Measurements from ENCODE around the gene SMIM3. TPM values are rescaled to one million over a fixed set of nuclear protein-coding genes. Genes with fewer than 3 reads are reported as not detected.
A peak's percentile ranks its signal among the peaks of the same experiment; 100 is the strongest.

SMIM3 gene
- total RNA-seq, 1 donor: 61.8 TPM

DNA sequence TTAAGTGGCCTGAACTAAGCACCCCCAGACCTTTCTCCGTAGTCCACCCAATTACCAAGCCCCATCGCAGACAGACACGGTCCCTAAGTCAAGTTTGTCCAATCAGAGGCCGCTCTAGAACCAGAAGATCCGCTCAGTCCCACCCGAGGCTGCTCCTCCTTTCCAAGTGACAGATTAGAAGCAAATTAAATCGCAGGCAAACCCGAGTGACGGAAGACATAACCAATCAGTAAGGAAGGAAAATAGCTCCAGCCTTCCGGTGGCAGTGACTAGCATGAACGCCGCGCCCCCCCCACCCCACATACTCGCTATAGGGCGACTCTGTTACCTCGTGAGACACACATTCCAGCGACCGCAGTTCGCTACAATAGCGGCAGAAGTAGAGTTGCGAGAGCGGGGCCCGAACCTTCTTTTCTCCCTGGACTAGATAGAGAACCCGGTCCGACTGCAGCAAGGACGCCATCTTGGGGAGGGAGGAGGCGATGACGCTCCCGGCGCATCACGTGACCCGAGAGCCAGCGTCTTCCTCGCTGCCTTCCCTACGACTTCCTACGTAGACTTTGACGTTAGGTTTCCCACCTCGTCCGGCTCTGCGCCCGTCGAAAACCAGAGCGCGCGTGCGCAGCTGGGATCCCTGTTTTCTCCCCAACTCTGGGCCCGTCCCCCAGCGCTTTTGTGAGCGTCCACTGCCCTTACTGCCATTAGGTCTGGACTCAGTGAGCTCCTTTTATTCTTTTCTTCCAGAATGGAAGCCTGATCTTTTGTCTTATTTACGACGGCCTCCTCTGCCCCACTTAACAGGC, 19.8 kb upstream of the SMIM3 start, which contains the start of gene DCTN4:
TSS of gene DCTN4 (minus strand) at position 487 of the 803 bp plus-strand sequence. CDS start at position 463, 24 bp downstream.
- peak; percentile 100 for DNase-seq (ENCODE audit: low read depth)
- TF ChIP-seq, protein P1, sequence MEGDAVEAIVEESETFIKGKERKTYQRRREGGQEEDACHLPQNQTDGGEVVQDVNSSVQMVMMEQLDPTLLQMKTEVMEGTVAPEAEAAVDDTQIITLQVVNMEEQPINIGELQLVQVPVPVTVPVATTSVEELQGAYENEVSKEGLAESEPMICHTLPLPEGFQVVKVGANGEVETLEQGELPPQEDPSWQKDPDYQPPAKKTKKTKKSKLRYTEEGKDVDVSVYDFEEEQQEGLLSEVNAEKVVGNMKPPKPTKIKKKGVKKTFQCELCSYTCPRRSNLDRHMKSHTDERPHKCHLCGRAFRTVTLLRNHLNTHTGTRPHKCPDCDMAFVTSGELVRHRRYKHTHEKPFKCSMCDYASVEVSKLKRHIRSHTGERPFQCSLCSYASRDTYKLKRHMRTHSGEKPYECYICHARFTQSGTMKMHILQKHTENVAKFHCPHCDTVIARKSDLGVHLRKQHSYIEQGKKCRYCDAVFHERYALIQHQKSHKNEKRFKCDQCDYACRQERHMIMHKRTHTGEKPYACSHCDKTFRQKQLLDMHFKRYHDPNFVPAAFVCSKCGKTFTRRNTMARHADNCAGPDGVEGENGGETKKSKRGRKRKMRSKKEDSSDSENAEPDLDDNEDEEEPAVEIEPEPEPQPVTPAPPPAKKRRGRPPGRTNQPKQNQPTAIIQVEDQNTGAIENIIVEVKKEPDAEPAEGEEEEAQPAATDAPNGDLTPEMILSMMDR (IDR thresholded peaks at IDR 0.05; ENCODE audit: insufficient read depth, low read length): no peak
- H3K4me3 ChIP-seq (ENCODE audit: low read depth, low read length): peak within 1 kb of the TSS; percentile 75

GRCh38 chr5:150759334-150759583, 19.3 kb upstream of the SMIM3 start:
- H3K4me3 ChIP-seq (ENCODE audit: low read depth, low read length): peak overlapping the region; percentile 59
- TF ChIP-seq, protein P1 (IDR thresholded peaks at IDR 0.05; ENCODE audit: insufficient read depth, low read length): no peak
- no peak for DNase-seq (ENCODE audit: low read depth)

DNA sequence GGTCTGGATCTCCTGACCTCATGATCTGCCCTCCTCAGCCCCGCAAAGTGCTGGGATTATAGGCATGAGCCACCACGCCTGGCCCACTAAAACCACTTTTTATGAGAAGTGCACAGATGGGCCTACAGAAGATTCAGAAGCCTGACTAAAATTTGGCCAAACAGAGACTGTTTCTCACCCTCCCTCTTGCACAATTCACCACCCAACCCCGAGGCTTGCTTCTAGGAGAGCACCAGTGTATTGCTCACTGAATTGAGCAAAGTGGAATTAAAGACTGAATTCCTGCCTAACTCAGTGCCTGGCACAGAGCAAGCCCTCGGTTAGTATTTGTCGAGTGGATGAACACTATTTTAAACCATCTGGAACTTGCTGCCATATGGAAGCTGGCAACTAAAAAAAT, 16.3 kb upstream of the SMIM3 start:
- TF ChIP-seq, protein P1 (IDR thresholded peaks at IDR 0.05; ENCODE audit: insufficient read depth, low read length): no peak
- no peak overlapping the region for H3K4me3 ChIP-seq (ENCODE audit: low read depth, low read length)
- peak; percentile 24 for DNase-seq (ENCODE audit: low read depth)

- TF ChIP-seq, protein P1 (IDR thresholded peaks at IDR 0.05; ENCODE audit: insufficient read depth, low read length): no peak
- peak; percentile 92 for DNase-seq (ENCODE audit: low read depth)
- no peak overlapping the region for H3K4me3 ChIP-seq (ENCODE audit: low read depth, low read length)
Measured at GRCh38 chr5:150763023-150763769, 15.4 kb upstream of the SMIM3 start.

DNA sequence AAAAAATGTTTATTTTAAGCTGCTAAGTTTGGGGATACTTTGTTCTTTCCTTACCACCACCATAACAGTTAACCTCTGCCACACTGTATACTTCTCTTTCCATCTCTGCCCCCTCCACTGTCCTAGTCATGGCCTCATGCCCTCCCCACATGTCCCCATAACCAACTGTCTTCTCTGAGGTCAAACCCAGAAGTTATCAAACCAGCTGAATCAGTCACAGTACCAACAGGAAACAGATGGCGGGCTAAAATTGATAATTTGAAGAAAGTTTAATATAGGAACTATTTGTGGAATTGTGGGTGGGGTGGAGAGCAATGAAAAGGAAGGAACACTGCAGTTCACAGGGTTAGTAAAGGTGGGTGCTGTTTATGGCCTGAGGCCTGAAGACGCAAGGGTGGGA, 14.0 kb upstream of the SMIM3 start:
- H3K4me3 ChIP-seq (ENCODE audit: low read depth, low read length): no peak overlapping the region
- DNase-seq (ENCODE audit: low read depth): no peak
- TF ChIP-seq, protein P1 (IDR thresholded peaks at IDR 0.05; ENCODE audit: insufficient read depth, low read length): no peak

DNA sequence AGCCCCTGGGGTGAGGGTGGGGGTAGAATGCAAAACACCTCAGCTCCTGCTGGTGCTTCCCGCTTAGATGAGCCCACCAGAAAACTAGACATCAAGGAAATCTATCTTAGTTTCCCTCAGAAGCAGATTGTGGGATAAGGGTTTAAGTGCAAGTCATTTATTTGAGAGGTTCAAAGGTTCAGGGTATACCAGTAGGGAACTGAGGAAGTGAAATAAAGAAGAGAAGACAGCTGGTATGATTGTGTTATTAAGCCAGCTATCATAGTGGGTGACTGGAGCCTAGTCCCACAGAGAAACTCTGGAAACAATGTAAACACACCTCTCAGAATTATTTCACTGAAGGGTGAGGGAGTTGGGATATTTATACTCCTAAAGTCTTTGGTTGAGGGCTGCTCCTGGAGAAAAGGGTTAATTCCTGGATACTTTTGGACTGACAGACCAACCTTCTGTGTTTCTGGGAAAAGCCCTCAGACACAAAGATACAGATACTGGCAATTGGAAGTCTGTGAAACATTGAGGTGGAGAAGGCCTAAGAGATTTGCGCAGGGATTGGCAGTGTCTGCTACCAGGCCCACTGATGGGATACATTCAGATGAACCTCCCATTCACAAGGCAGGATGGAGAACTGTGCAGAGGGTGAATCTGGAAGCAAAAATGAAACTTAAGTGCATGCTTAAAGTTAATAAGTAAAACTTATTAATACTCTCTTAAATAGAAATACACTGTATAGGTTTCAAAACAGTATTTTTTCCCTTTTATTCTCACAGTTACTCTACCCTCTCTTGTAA, 13.4 kb upstream of the SMIM3 start:
- H3K4me3 ChIP-seq (ENCODE audit: low read depth, low read length): no peak overlapping the region
- no peak for DNase-seq (ENCODE audit: low read depth)
- TF ChIP-seq, protein P1 (IDR thresholded peaks at IDR 0.05; ENCODE audit: insufficient read depth, low read length): no peak

All from fibroblast of the aortic adventitia (primary cell).